Mucosa of rectum (tissue), 2 donors: ENCODE results near the gene AGMAT.

Experiments
- H3K27ac ChIP-seq, 2 donors: one replicate each; pipeline ENCODE4 v1.7.0; 2013; ENCODE audit warnings: inconsistent platforms in 2 of 2, low read depth in 2 of 2, low read length in 2 of 2
- H3K27me3 ChIP-seq, 2 donors: one replicate each; pipeline ENCODE4 v1.7.0; 2013; ENCODE audit warnings: low read length in 2 of 2; ENCODE audit not compliant: control insufficient read depth in 2 of 2, insufficient read depth in 2 of 2
- H3K36me3 ChIP-seq, 2 donors: one replicate each; pipeline ENCODE4 v1.7.0; 2013; ENCODE audit warnings: low read length in 2 of 2; ENCODE audit not compliant: control insufficient read depth in 2 of 2, insufficient read depth in 2 of 2
- H3K4me1 ChIP-seq, 2 donors: one replicate each; pipeline ENCODE4 v1.7.0; 2013; ENCODE audit warnings: low read length in 2 of 2, mild to moderate bottlenecking in 1 of 2; ENCODE audit not compliant: control insufficient read depth in 2 of 2, insufficient read depth in 2 of 2
- H3K4me3 ChIP-seq, 2 donors: one replicate each; pipeline ENCODE4 v1.7.0; 2013; ENCODE audit warnings: low read length in 2 of 2
- H3K9ac ChIP-seq, 2 donors: one replicate each; pipeline ENCODE4 v1.7.0; 2013; ENCODE audit warnings: low read length in 2 of 2, low read depth in 1 of 2, mild to moderate bottlenecking in 1 of 2
- H3K9me3 ChIP-seq, 2 donors: one replicate each; pipeline ENCODE4 v1.7.0; 2013; ENCODE audit warnings: low read length in 2 of 2; ENCODE audit not compliant: control insufficient read depth in 2 of 2
- donor health status: healthy.
- donor health status: Normal muscosa, but diverticular disease.

Gene AGMAT

GRCh38 chr1:15583016-15583706, 1.7 kb downstream of the AGMAT start:
- H3K27me3 ChIP-seq = no peaks in the 10 kb centered on the region
- H3K36me3 ChIP-seq = no peaks in the 10 kb centered on the region
- peaks cover 12 to 14% of the 10 kb centered on the region in 2 donors for H3K4me1 ChIP-seq
- H3K9ac ChIP-seq = no peak overlapping the region
- H3K9me3 ChIP-seq = no peaks in the 10 kb centered on the region
- no peak overlapping the region for H3K27ac ChIP-seq
- no peak overlapping the region for H3K4me3 ChIP-seq

DNA sequence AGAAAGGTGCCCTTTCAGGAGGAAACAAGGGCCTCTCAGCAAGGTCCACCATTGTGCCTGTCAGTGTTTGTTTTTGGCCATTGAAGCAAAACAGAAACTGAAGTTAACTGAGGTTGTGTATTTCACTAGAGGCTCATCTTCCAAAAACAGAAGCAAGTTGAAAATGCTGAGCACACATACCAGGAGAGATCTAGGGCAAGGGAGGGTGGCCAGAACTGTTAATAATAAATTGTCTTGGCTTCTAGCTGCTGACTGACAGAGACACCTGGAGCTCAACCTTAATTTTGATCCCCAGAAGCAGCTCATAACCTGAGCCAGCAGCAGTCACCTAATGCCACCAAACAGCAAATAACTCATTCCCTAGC, 5.2 kb downstream of the AGMAT start:
- Histone ChIP-seq H3K27ac (peak overlapping the region in 1 of 2 donors; percentile 56), H3K9ac (peak overlapping the region in 1 of 2 donors; percentile 47), H3K4me1 (peaks cover 9 to 12% of the 10 kb centered on the region in 2 donors), H3K27me3 (no peaks in the 10 kb centered on the region), H3K36me3 (peaks cover 5 to 6% of the 10 kb centered on the region in 2 donors), H3K4me3 (no peak overlapping the region), H3K9me3 (no peaks in the 10 kb centered on the region)

GRCh38 chr1:15578921-15579682, 5.7 kb downstream of the AGMAT start:
- Histone ChIP-seq H3K36me3 (peaks cover 5 to 7% of the 10 kb centered on the region in 2 donors), H3K27me3 (no peaks in the 10 kb centered on the region), H3K4me3 (no peak overlapping the region), H3K9me3 (no peaks in the 10 kb centered on the region), H3K4me1 (peaks cover 5 to 10% of the 10 kb centered on the region in 2 donors), H3K9ac (peak overlapping the region in 1 of 2 donors; percentile 47), H3K27ac (peak overlapping the region in 1 of 2 donors; percentile 56)

DNA sequence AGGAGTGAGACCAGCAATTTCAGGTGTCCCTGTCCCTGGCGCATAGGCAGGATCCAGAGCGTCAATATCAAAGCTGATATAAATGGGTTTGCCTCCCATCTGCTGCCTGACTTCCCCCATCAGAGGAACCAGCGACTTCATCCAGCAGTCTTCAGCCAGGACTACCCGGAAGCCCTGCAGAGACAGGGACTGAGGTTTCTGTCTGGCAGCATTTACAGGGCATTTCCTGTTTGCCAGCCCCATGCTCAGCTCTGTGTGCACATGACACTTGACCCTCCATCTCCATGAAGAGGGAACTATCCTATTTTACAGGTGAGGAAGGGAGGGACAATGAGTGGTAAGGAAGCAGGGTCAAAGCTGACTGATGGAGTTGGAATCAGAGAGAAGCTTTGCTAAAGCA, 7.2 kb downstream of the AGMAT start:
- Histone ChIP-seq H3K4me3 (no peak overlapping the region), H3K9ac (no peak overlapping the region), H3K27me3 (no peaks in the 10 kb centered on the region), H3K36me3 (peaks cover 5 to 7% of the 10 kb centered on the region in 2 donors), H3K4me1 (peaks cover 5 to 8% of the 10 kb centered on the region in 2 donors), H3K27ac (no peak overlapping the region), H3K9me3 (no peaks in the 10 kb centered on the region)

DNA sequence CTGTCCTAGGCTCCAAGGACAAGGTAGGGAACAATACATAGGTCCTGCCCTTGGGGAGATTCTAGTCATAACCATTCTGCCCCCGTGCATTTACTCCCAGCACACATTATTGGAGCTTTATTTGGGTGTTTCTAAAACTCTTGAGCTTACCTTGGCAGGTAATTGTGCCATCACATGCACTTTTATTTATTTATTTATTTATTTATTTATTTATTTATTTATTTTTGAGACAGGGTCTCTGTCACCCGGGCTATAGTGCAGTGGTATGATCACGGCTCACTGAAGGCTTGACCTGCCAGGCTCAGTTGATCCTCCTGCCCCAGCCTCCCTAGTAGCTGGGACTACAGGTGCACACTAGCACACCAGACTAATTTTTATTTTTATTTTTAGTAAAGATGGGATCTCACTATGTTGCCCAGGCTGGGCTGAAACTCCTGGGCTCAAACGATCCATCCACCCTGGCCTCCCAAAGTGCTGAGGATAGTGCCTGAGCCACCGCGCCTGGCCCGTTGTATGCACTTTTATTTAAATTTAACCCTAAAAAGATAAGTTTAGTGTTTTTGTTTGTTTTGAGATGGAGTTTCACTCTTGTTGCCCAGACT, 9.2 kb downstream of the AGMAT start:
- Histone ChIP-seq H3K9ac (no peak overlapping the region), H3K36me3 (peaks cover 6 to 10% of the 10 kb centered on the region in 2 donors), H3K4me1 (peaks cover 5 to 8% of the 10 kb centered on the region in 2 donors), H3K9me3 (no peaks in the 10 kb centered on the region), H3K27ac (no peak overlapping the region), H3K4me3 (no peak overlapping the region), H3K27me3 (no peaks in the 10 kb centered on the region)

DNA sequence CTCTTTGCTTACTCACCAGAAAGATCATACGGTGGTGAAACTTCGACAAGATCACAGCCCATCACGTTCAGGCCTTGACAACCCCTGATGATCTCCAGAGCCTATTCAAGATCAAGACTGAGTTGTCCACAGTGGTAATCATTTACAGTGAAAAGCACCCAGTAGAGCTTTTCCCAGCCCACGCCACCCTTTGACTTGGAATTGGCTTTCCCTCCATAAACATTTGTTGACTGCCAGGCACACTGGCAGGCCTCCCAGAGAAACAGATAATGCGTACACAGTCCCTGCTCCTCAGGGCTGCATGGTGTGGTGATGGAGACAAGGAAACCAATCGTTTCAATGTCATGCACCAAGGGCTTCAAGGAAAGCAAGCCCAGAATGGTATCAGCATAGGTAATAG, 10.1 kb downstream of the AGMAT start:
- peaks cover 5% of the 10 kb centered on the region in 2 donors for H3K4me1 ChIP-seq
- no peaks in the 10 kb centered on the region for H3K27me3 ChIP-seq
- H3K36me3 ChIP-seq = peaks cover 9 to 12% of the 10 kb centered on the region in 2 donors
- H3K9ac ChIP-seq = no peak overlapping the region
- H3K27ac ChIP-seq = no peak overlapping the region
- H3K4me3 ChIP-seq = no peak overlapping the region
- no peaks in the 10 kb centered on the region for H3K9me3 ChIP-seq

DNA sequence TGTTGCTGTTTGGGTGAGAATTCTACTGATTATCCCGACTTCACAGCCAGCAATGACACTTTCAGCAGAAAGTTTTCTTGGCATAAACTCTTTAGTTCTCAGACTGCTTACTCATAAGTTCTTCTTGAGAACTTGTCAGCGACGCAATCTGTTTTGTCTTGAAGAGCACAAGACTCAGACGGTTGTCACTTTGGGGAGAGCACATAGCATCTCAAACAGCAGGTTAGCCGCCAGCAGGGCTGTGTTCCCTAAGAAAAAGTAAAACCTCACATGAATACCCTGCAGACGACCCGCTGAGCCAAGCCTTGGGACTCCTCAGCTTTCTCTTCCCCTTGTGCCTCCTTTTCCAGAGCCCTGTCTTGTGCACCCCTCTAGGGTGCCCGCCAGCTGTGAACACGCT, 11.4 kb downstream of the AGMAT start:
- H3K36me3 ChIP-seq = peaks cover 13 to 16% of the 10 kb centered on the region in 2 donors
- H3K27ac ChIP-seq = no peak overlapping the region
- no peaks in the 10 kb centered on the region for H3K9me3 ChIP-seq
- no peaks in the 10 kb centered on the region for H3K27me3 ChIP-seq
- H3K4me1 ChIP-seq = no peaks in the 10 kb centered on the region
- H3K9ac ChIP-seq = no peak overlapping the region
- no peak overlapping the region for H3K4me3 ChIP-seq

DNA sequence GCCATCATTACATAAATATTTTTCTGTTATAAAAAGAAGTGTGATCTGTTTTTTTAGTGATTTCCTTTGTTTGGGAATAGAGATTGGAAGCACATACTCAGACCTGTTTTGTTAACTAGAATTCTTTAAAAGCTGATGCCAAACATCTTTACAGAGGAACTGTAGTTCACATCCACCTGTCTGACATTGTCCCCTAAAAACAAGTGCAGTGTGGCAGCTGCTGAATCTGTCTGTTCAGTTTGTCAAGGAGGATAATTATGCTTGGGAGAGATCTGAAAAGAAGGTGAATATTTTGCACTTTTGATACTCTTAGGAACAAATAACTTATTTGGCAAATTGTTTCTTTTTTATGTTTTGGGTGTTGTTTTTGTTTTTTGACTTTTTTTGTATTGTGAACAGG, 13.6 kb downstream of the AGMAT start:
- Histone ChIP-seq H3K27ac (no peak overlapping the region), H3K9me3 (no peaks in the 10 kb centered on the region), H3K4me1 (no peaks in the 10 kb centered on the region), H3K27me3 (no peaks in the 10 kb centered on the region), H3K4me3 (no peak overlapping the region), H3K9ac (no peak overlapping the region), H3K36me3 (peaks cover 29 to 37% of the 10 kb centered on the region in 2 donors)

DNA sequence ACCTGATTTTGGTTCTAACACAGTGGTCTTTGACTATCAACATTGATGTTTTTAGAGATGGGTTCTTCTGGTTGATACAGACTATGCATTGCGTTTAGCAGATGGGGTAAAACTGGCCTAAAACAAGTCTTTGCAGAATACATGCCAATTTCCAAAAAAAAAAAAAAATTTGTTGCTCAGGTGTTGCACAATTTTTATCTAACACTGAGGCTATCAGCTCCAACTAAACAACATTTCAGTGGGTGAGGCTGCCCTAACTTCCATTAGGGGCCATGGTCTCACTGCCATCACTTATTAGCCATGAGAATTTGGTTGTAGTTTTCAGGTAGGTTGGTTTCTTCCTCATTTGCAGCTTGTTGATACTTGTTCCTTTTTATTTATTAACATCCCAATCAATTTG, 14.0 kb downstream of the AGMAT start:
- H3K36me3 ChIP-seq = peaks cover 33 to 41% of the 10 kb centered on the region in 2 donors
- no peak overlapping the region for H3K27ac ChIP-seq
- no peak overlapping the region for H3K4me3 ChIP-seq
- no peak overlapping the region for H3K9ac ChIP-seq
- H3K4me1 ChIP-seq = no peaks in the 10 kb centered on the region
- H3K9me3 ChIP-seq = no peaks in the 10 kb centered on the region
- no peaks in the 10 kb centered on the region for H3K27me3 ChIP-seq

DNA sequence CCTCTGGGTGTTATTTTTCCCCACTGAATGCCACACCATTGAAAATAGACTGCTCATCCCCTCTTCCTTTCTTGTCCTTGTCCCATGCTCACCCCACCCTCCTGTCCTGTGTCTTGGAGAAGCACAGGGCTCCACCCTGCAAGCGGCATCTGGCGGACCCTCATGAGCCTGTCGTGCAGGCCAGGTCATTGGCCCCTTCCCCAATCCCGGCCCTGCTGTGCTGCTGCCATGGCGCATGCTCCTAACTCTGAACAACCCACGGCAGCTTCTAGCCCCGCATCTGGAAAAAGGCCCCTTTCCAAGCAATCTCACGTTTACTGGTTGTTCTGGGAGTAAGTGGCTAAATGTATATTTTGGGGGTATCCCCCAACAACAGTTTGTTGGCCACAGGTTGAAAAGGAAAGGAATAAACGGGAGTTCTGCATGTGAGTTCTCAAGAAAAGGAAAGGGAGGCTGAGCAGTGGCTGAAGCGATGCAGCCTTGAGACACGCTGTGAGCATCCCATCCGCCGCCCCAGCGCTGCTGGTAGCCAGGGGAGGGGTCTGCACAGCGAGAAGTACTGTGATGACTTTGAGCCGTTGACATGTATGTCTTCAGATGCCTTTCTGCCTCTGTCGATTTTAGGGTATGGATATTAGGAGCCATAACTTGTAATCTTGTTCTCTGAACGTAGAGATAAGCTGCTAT, 16.3 kb downstream of the AGMAT start:
- no peaks in the 10 kb centered on the region for H3K27me3 ChIP-seq
- H3K9ac ChIP-seq = no peak overlapping the region
- peaks cover 44 to 50% of the 10 kb centered on the region in 2 donors for H3K36me3 ChIP-seq
- no peak overlapping the region for H3K27ac ChIP-seq
- no peaks in the 10 kb centered on the region for H3K4me1 ChIP-seq
- H3K9me3 ChIP-seq = no peaks in the 10 kb centered on the region
- H3K4me3 ChIP-seq = no peak overlapping the region
